ENCODE data around the gene SLC7A8. TPM values are rescaled to one million over a fixed set of nuclear protein-coding genes. Genes with fewer than 3 reads are reported as not detected.

SLC7A8 gene
- total and polyA plus RNA-seq, 2 donors (not counting 1 experiment from before 2014, with no cell fraction given): 0.25 to 1.1 TPM

DNA sequence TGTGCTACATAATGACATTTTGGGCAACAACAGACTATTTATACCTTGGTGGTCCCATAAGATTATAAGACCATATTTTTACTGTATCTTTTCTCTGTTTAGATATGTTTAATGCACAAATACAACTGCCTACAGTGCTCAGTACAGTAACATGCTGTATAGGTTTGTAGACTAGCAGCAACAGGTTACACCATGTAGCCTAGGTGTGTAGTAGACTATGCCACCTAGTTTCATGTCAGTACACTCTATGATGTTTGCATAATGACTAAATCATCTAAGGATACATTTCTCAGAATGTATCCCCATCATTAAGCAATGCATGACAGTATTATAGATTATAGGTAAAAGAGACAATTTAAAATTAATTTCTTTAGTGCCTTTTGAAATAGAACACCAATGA lies 33.7 kb downstream of the SLC7A8 start:
- ChIA-PET CTCF (no interaction called here), POLR2A (no interaction called here)
- TF ChIP-seq EZH2 (IDR thresholded peaks at IDR 0.05; ENCODE audit: borderline replicate concordance, insufficient read depth, low read depth, low read length, poor library complexity, severe bottlenecking): no peak
- TF ChIP-seq, protein P1, sequence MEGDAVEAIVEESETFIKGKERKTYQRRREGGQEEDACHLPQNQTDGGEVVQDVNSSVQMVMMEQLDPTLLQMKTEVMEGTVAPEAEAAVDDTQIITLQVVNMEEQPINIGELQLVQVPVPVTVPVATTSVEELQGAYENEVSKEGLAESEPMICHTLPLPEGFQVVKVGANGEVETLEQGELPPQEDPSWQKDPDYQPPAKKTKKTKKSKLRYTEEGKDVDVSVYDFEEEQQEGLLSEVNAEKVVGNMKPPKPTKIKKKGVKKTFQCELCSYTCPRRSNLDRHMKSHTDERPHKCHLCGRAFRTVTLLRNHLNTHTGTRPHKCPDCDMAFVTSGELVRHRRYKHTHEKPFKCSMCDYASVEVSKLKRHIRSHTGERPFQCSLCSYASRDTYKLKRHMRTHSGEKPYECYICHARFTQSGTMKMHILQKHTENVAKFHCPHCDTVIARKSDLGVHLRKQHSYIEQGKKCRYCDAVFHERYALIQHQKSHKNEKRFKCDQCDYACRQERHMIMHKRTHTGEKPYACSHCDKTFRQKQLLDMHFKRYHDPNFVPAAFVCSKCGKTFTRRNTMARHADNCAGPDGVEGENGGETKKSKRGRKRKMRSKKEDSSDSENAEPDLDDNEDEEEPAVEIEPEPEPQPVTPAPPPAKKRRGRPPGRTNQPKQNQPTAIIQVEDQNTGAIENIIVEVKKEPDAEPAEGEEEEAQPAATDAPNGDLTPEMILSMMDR (IDR thresholded peaks at IDR 0.05): no peak
- Mint-ChIP-seq H3K4me3 (no peak overlapping the region), H3K27me3 (peaks cover 12% of the 10 kb centered on the region), H3K4me1 (peaks cover 6% of the 10 kb centered on the region), H3K9me3 (ENCODE audit: insufficient read depth) (no peaks in the 10 kb centered on the region), H3K27ac (no peak overlapping the region)
- H4K20me1 ChIP-seq (ENCODE audit: control insufficient read depth, insufficient read depth, low read length, poor library complexity, severe bottlenecking): no peaks in the 10 kb centered on the region
- H2AFZ ChIP-seq (ENCODE audit: insufficient read depth, low read depth, low read length, poor library complexity, severe bottlenecking): no peak overlapping the region
- H3K27ac ChIP-seq (ENCODE audit: low read length in 2 of 2): no peak overlapping the region
- intact Hi-C loops (cut with micrococcal nuclease): no loop called here
- no peak overlapping the region for H3K4me3 ChIP-seq (ENCODE audit: control extremely low read depth in 1 of 5, extremely low read depth in 1 of 5, insufficient read depth in 1 of 5, low read depth in 2 of 5, low read length in 4 of 5)
- DNase-seq (no peak), ATAC-seq (ENCODE audit: low read depth) (no peak)
- H3K9me3 ChIP-seq (ENCODE audit: control extremely low read depth in 1 of 3, control insufficient read depth in 2 of 3, insufficient read depth in 1 of 3, low read length in 2 of 3): no peaks in the 10 kb centered on the region
- no peak overlapping the region for H3K9ac ChIP-seq (ENCODE audit: low read length)
- no peaks in the 10 kb centered on the region for H3K4me1 ChIP-seq (ENCODE audit: control insufficient read depth in 2 of 2, insufficient read depth in 2 of 2, low read length in 2 of 2)
- H3K79me2 ChIP-seq (ENCODE audit: control insufficient read depth, insufficient read depth, low read length): no peaks in the 10 kb centered on the region
- no peak overlapping the region for H3K4me2 ChIP-seq (replicated peaks; ENCODE audit: low read depth, low read length, poor library complexity, severe bottlenecking)
- H3K27me3 ChIP-seq (replicated peaks in 1 of 4; ENCODE audit: control extremely low read depth in 1 of 4, control insufficient read depth in 3 of 4, insufficient read depth in 4 of 4, low read length in 3 of 4): no peaks in the 10 kb centered on the region
- H3K36me3 ChIP-seq (replicated peaks in 1 of 2; ENCODE audit: control extremely low read depth in 1 of 2, control insufficient read depth in 1 of 2, extremely low read depth in 1 of 2, insufficient read depth in 2 of 2, low read length in 1 of 2): no peaks in the 10 kb centered on the region

DNA sequence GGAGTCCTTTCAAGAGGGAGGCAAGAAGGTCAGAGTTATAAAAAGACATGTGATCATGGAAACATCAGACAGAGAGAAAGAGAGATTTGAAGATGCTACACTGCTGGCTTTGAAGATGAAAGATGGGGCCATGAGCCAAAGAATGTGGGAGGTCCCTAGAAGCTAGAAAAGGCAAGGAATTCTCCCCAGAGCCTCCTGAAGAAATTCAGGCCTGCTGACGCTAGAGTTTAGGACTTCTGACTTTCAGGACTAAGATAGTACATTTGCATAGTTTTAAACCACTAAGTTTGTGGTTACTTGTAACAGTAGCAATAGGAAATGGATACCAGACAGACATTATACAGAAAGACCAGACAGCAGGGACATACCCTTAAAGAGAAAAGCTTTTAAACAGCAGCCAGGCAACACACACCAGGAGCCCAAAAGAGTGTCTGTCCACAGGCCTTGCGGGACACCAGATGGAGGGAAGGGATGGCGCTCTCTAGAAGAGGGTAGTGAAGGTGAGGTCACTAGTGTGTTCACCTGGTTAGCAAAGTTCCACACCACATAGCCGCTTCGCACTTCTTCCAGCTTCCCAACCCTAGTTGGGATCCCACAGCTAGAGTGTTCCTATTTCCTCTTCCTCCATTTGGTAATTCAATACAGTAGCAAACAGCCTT lies 34.7 kb downstream of the SLC7A8 start:
- 100% methylated on average over 3 of the region's 5 CpGs for WGBS (ENCODE audit: insufficient coverage)
- no peak overlapping the region for H2AFZ ChIP-seq (ENCODE audit: insufficient read depth, low read depth, low read length, poor library complexity, severe bottlenecking)
- H3K79me2 ChIP-seq (ENCODE audit: control insufficient read depth, insufficient read depth, low read length): no peaks in the 10 kb centered on the region
- no peak for TF ChIP-seq EZH2 (IDR thresholded peaks at IDR 0.05; ENCODE audit: borderline replicate concordance, insufficient read depth, low read depth, low read length, poor library complexity, severe bottlenecking)
- TF ChIP-seq, protein P1 (IDR thresholded peaks at IDR 0.05): no peak
- CTCF ChIA-PET: no interaction called here
- no peaks in the 10 kb centered on the region for H3K36me3 ChIP-seq (replicated peaks in 1 of 2; ENCODE audit: control extremely low read depth in 1 of 2, control insufficient read depth in 1 of 2, extremely low read depth in 1 of 2, insufficient read depth in 2 of 2, low read length in 1 of 2)
- H3K9me3 Mint-ChIP-seq (ENCODE audit: insufficient read depth): no peaks in the 10 kb centered on the region
- DNase-seq (no peak), ATAC-seq (ENCODE audit: low read depth) (no peak)
- POLR2A ChIA-PET: no interaction called here
- no peaks in the 10 kb centered on the region for H3K4me1 ChIP-seq (ENCODE audit: control insufficient read depth in 2 of 2, insufficient read depth in 2 of 2, low read length in 2 of 2)
- peaks cover 6% of the 10 kb centered on the region for H3K4me1 Mint-ChIP-seq
- H3K27ac ChIP-seq (ENCODE audit: low read length in 2 of 2): no peak overlapping the region
- H3K4me3 ChIP-seq (ENCODE audit: control extremely low read depth in 1 of 5, extremely low read depth in 1 of 5, insufficient read depth in 1 of 5, low read depth in 2 of 5, low read length in 4 of 5): no peak overlapping the region
- H3K4me3 Mint-ChIP-seq: no peak overlapping the region
- no peaks in the 10 kb centered on the region for H3K9me3 ChIP-seq (ENCODE audit: control extremely low read depth in 1 of 3, control insufficient read depth in 2 of 3, insufficient read depth in 1 of 3, low read length in 2 of 3)
- H3K27me3 Mint-ChIP-seq: peaks cover 12% of the 10 kb centered on the region
- intact Hi-C loops (cut with micrococcal nuclease): no loop called here
- H3K27ac Mint-ChIP-seq: no peak overlapping the region
- no peaks in the 10 kb centered on the region for H3K27me3 ChIP-seq (replicated peaks in 1 of 4; ENCODE audit: control extremely low read depth in 1 of 4, control insufficient read depth in 3 of 4, insufficient read depth in 4 of 4, low read length in 3 of 4)
- H3K4me2 ChIP-seq (replicated peaks; ENCODE audit: low read depth, low read length, poor library complexity, severe bottlenecking): no peak overlapping the region
- no peaks in the 10 kb centered on the region for H4K20me1 ChIP-seq (ENCODE audit: control insufficient read depth, insufficient read depth, low read length, poor library complexity, severe bottlenecking)
- no peak overlapping the region for H3K9ac ChIP-seq (ENCODE audit: low read length)

All from B cell (primary cell).